Keratinocyte (primary cell): ENCODE measurements around the gene ESRRG.

ENCODE experiments used
- EZH2 ChIP-seq: IDR thresholded peaks from one replicate; pipeline ENCODE4 v1.6.1; 2012; ENCODE audit warnings: inconsistent platforms, mild to moderate bottlenecking, low read length, moderate library complexity
- TF ChIP-seq, protein P1 (sequence below), 3 experiments: IDR thresholded peaks in 1 of 3; conservative IDR thresholded peaks in 1 of 3; optimal IDR thresholded peaks in 1 of 3; 2 replicates in 2 of 3; 3 replicates in 1 of 3; pipeline versions ENCODE3 to v1.5.1; 2011; ENCODE audit warnings: low read length in 3 of 3, mild to moderate bottlenecking in 3 of 3, moderate library complexity in 2 of 3, control low read depth in 1 of 3, inconsistent platforms in 1 of 3; ENCODE audit not compliant: insufficient read depth in 2 of 3; ENCODE audit errors: extremely low read depth in 1 of 3

DNA sequence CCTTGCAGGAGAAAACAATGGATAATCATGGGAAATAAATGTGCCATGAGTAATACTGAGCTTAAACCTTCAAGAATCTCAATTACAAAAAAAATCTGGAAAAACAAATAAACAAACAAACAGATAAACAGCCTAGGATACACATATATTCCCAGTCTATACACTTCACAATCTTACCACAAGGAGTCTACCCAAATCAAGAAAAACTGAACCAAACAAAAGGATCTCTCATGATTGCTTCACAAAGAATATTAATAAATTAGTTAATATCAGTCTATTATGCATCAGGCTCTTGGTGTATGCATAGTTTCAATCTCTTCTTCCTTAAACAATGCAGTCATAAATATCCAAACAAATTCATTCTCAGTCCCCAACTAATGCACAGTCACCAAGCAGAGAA lies 3.2 kb upstream of the ESRRG start:
- TF ChIP-seq, protein P1, sequence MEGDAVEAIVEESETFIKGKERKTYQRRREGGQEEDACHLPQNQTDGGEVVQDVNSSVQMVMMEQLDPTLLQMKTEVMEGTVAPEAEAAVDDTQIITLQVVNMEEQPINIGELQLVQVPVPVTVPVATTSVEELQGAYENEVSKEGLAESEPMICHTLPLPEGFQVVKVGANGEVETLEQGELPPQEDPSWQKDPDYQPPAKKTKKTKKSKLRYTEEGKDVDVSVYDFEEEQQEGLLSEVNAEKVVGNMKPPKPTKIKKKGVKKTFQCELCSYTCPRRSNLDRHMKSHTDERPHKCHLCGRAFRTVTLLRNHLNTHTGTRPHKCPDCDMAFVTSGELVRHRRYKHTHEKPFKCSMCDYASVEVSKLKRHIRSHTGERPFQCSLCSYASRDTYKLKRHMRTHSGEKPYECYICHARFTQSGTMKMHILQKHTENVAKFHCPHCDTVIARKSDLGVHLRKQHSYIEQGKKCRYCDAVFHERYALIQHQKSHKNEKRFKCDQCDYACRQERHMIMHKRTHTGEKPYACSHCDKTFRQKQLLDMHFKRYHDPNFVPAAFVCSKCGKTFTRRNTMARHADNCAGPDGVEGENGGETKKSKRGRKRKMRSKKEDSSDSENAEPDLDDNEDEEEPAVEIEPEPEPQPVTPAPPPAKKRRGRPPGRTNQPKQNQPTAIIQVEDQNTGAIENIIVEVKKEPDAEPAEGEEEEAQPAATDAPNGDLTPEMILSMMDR (optimal IDR thresholded peaks at IDR 0.05 in 1 of 3, IDR thresholded peaks at IDR 0.05 in 1 of 3, conservative IDR thresholded peaks at IDR 0.05 in 1 of 3; ENCODE audit: extremely low read depth in 1 of 3, insufficient read depth in 2 of 3, low read length in 3 of 3): no peak
- no peak for TF ChIP-seq EZH2
